ENCODE data around the gene ZNF330. TPM values are rescaled to one million over a fixed set of nuclear protein-coding genes. Genes with fewer than 3 reads are reported as not detected.
A peak's percentile ranks its signal among the peaks of the same experiment; 100 is the strongest.

Gene ZNF330
- total RNA-seq, 2 experiments from 2014 or later, result 34.3 to 60.9 TPM

DNA sequence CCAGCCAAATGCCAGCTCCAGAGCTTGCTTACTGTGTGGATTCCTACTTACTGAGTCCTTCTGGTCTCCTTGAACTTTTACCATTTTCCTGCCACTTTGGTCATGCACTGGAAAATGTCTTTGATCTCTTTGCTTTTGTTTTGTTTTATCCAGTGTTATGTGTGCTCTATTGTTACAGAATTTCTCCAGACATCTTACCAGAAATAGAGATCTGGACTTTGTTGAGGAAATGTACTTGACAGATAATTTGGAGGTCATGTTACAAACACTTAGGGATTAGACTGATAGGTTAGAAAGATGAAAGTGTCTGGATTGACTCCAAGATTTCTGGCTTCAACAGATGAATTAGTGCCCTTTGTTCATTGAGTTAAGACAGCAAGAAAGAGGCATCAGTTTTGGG, 5.7 kb upstream of the ZNF330 start:
- TF ChIP-seq EZH2phosphoT487 (IDR thresholded peaks at IDR 0.05; ENCODE audit: borderline replicate concordance, low read depth, low read length), result no peak
- TF ChIP-seq, protein P1, sequence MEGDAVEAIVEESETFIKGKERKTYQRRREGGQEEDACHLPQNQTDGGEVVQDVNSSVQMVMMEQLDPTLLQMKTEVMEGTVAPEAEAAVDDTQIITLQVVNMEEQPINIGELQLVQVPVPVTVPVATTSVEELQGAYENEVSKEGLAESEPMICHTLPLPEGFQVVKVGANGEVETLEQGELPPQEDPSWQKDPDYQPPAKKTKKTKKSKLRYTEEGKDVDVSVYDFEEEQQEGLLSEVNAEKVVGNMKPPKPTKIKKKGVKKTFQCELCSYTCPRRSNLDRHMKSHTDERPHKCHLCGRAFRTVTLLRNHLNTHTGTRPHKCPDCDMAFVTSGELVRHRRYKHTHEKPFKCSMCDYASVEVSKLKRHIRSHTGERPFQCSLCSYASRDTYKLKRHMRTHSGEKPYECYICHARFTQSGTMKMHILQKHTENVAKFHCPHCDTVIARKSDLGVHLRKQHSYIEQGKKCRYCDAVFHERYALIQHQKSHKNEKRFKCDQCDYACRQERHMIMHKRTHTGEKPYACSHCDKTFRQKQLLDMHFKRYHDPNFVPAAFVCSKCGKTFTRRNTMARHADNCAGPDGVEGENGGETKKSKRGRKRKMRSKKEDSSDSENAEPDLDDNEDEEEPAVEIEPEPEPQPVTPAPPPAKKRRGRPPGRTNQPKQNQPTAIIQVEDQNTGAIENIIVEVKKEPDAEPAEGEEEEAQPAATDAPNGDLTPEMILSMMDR (conservative IDR thresholded peaks at IDR 0.05; ENCODE audit: low read length), result no peak
- no peaks in the 10 kb centered on the region for H3K9me3 ChIP-seq (ENCODE audit: low read length)
- H3K4me2 ChIP-seq (ENCODE audit: low read length), result no peak overlapping the region
- H3K4me3 ChIP-seq (ENCODE audit: low read depth, low read length, poor library complexity, severe bottlenecking), result no peak overlapping the region
- H3K9me2 ChIP-seq (ENCODE audit: insufficient read depth, low read length), result no peaks in the 10 kb centered on the region
- ChIA-PET POLR2A (interaction anchor here (0.7 kb wide), 1 partner anchor 33 kb away, joined by 3 read pairs; no protein-coding TSS in a partner anchor), CTCF (ENCODE audit: unreplicated experiment) (no interaction called here)
- no peaks in the 10 kb centered on the region for H3K36me3 ChIP-seq (ENCODE audit: insufficient read depth, low read length)
- BruUV-seq (replicated peaks), result no TSS peak
- DNase-seq (ENCODE audit: low spot score), result no peak
- H3K27ac ChIP-seq (ENCODE audit: low read depth, low read length, poor library complexity, severe bottlenecking), result no peak overlapping the region
- intact Hi-C loops (cut with micrococcal nuclease; ENCODE audit: unreplicated experiment), result no loop called here
- no peaks in the 10 kb centered on the region for H3K79me2 ChIP-seq (ENCODE audit: insufficient read depth, low read depth, low read length)
- H4K20me1 ChIP-seq (ENCODE audit: insufficient read depth, low read length), result no peaks in the 10 kb centered on the region
- no peaks in the 10 kb centered on the region for H3K4me1 ChIP-seq (ENCODE audit: insufficient read depth, low read length, poor library complexity, severe bottlenecking)
- no peak overlapping the region for H2AFZ ChIP-seq (ENCODE audit: low read length)

GRCh38 chr4:141216002-141216761, 4.5 kb upstream of the ZNF330 start:
- intact Hi-C loops (cut with micrococcal nuclease; ENCODE audit: unreplicated experiment), result no loop called here
- Histone ChIP-seq H3K27ac (ENCODE audit: low read depth, low read length, poor library complexity, severe bottlenecking) (no peak overlapping the region), H4K20me1 (ENCODE audit: insufficient read depth, low read length) (no peaks in the 10 kb centered on the region), H3K4me3 (ENCODE audit: low read depth, low read length, poor library complexity, severe bottlenecking) (no peak overlapping the region), H3K4me1 (ENCODE audit: insufficient read depth, low read length, poor library complexity, severe bottlenecking) (peaks cover 3% of the 10 kb centered on the region), H3K36me3 (ENCODE audit: insufficient read depth, low read length) (no peaks in the 10 kb centered on the region), H3K9me3 (ENCODE audit: low read length) (no peaks in the 10 kb centered on the region), H3K9me2 (ENCODE audit: insufficient read depth, low read length) (no peaks in the 10 kb centered on the region), H3K4me2 (ENCODE audit: low read length) (no peak overlapping the region), H3K79me2 (ENCODE audit: insufficient read depth, low read depth, low read length) (peaks cover 4% of the 10 kb centered on the region), H2AFZ (ENCODE audit: low read length) (no peak overlapping the region)
- CTCF ChIA-PET (ENCODE audit: unreplicated experiment), result no interaction called here
- TF ChIP-seq EZH2phosphoT487 (IDR thresholded peaks at IDR 0.05; ENCODE audit: borderline replicate concordance, low read depth, low read length), result no peak
- TF ChIP-seq, protein P1 (conservative IDR thresholded peaks at IDR 0.05; ENCODE audit: low read length), result no peak
- DNase-seq (ENCODE audit: low spot score), result no peak
- no TSS peak for BruUV-seq (replicated peaks)
- POLR2A ChIA-PET, result interaction anchor here (0.6 kb wide), 1 partner anchor 71 kb away, joined by 3 read pairs; no protein-coding TSS in a partner anchor

DNA sequence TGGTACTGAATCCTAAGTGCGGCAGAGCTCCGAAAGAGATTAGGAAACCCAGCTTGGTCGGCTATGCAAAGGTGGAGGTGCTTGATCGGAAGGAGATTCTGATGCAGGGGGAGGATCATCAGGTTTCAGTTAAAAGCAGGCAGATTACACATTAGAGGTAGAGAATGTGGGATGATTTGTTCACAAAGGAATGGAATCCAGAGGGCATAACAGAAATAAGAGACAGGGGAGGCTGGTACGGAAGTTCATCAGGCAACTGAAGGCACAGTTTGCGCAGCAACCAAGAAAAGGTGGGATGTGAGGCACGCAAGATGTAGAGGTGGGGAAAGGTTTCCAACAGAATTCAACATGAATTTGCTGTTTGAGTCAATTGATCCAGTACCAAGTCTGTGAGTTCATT, 424 bp upstream of the ZNF330 start:
- no TSS peak for BruUV-seq (replicated peaks)
- Histone ChIP-seq H3K4me2 (ENCODE audit: low read length) (peak overlapping the region; percentile 94; the same call in 1 of the 2 replicates), H3K4me1 (ENCODE audit: insufficient read depth, low read length, poor library complexity, severe bottlenecking) (peaks cover 16% of the 10 kb centered on the region), H3K36me3 (ENCODE audit: insufficient read depth, low read length) (peaks cover 31% of the 10 kb centered on the region), H3K9me2 (ENCODE audit: insufficient read depth, low read length) (no peaks in the 10 kb centered on the region), H4K20me1 (ENCODE audit: insufficient read depth, low read length) (peaks cover 11% of the 10 kb centered on the region), H3K4me3 (ENCODE audit: low read depth, low read length, poor library complexity, severe bottlenecking) (peak overlapping the region; percentile 92), H3K9me3 (ENCODE audit: low read length) (no peaks in the 10 kb centered on the region), H3K79me2 (ENCODE audit: insufficient read depth, low read depth, low read length) (peaks cover 42% of the 10 kb centered on the region), H3K27ac (ENCODE audit: low read depth, low read length, poor library complexity, severe bottlenecking) (no peak overlapping the region), H2AFZ (ENCODE audit: low read length) (peak overlapping the region; percentile 99)
- no peak for TF ChIP-seq EZH2phosphoT487 (IDR thresholded peaks at IDR 0.05; ENCODE audit: borderline replicate concordance, low read depth, low read length)
- TF ChIP-seq, protein P1 (conservative IDR thresholded peaks at IDR 0.05; ENCODE audit: low read length), result no peak
- ChIA-PET POLR2A (no interaction called here), CTCF (ENCODE audit: unreplicated experiment) (no interaction called here)
- intact Hi-C loops (cut with micrococcal nuclease; ENCODE audit: unreplicated experiment), result loop anchor here (5.0 kb wide), 1 partner anchor 693 kb away; no protein-coding TSS in a partner anchor
- DNase-seq (ENCODE audit: low spot score), result no peak

Data from OCI-LY7 (cell line).